AG04450 (cell line): Measurements from ENCODE around the gene ATG2A. TPM values are rescaled to one million over a fixed set of nuclear protein-coding genes. Genes with fewer than 3 reads are reported as not detected.

ENCODE experiments used
- CTCF ChIA-PET: fragments of 300-600, 350-600 bp; formaldehyde crosslinking; extraction: SDS; loops from one replicate; lab custom pipeline; 2022; ENCODE audit warnings: antibody characterized with exemption, inconsistent platforms; lab: Charles Lee
- POLR2A ChIA-PET: fragments of 350-600 bp; formaldehyde crosslinking; extraction: SDS; loops from one replicate; lab custom pipeline; 2021; ENCODE audit warnings: antibody characterized with exemption, inconsistent platforms; lab: Yijun Ruan, JAX
- DNase-seq: peaks from one replicate; pipeline ENCODE4 v3.0.0-alpha.2; 2011; ENCODE audit warnings: low read depth, low spot score
- H3K27ac ChIP-seq: one replicate; pipeline ENCODE4 v1.5.1; 2012; ENCODE audit warnings: low read depth, low read length, control low read depth
- H3K27me3 ChIP-seq: one replicate; pipeline ENCODE4 v1.6.0; 2012; ENCODE audit warnings: low read length; ENCODE audit not compliant: control insufficient read depth, insufficient read depth
- H3K4me3 ChIP-seq: 2 replicates; pipeline ENCODE4 v1.5.1; 2011; ENCODE audit warnings: mild to moderate bottlenecking, low read depth, low read length, control low read depth
- H3K9me3 ChIP-seq: 2 replicates; pipeline ENCODE4 v1.5.1; 2012; ENCODE audit warnings: low read length; ENCODE audit not compliant: control insufficient read depth, insufficient read depth
- CTCF ChIP-seq: IDR thresholded peaks from 2 replicates; pipeline ENCODE4 v1.5.1; 2011; ENCODE audit warnings: low read depth, low read length, control low read depth, inconsistent platforms
- polyA plus RNA-seq: library from polyadenylated mRNA; depleted of rRNA; stranded (reverse); fragments of >200 nt; gene quantifications from 2 replicates; pipeline ENCODE4 v1.2.3, GENCODE V29; 2011

The ATG2A gene
- polyA plus RNA-seq, 1 experiment, result 3.7 TPM

GRCh38 chr11:64850979-64851567 is 65.9 kb downstream of the ATG2A start:
- Histone ChIP-seq H3K4me3 (no peak overlapping the region), H3K27ac (peak overlapping the region; percentile 11), H3K9me3 (peaks cover 6% of the 10 kb centered on the region; the same call in 1 of the 2 replicates), H3K27me3 (no peaks in the 10 kb centered on the region)
- DNase-seq, result no peak
- ChIA-PET CTCF (interaction anchor here (0.9 to 8.3 kb wide), 3 partner anchors 18 to 37 kb away, joined by 3 to 86 read pairs (median 3); no protein-coding TSS in a partner anchor), POLR2A (interaction anchor here (0.5 to 1.5 kb wide), 5 partner anchors 13 to 44 kb away, joined by 3 to 9 read pairs (median 6); no protein-coding TSS in a partner anchor)
- no peak for TF ChIP-seq CTCF

GRCh38 chr11:64849598-64850356 is 67.2 kb downstream of the ATG2A start:
- Histone ChIP-seq H3K4me3 (no peak overlapping the region), H3K27ac (no peak overlapping the region), H3K27me3 (no peaks in the 10 kb centered on the region), H3K9me3 (peaks cover 6% of the 10 kb centered on the region; the same call in 1 of the 2 replicates)
- no peak for DNase-seq
- ChIA-PET CTCF (interaction anchor here (0.5 to 8.3 kb wide), 10 partner anchors 15 to 609 kb away, joined by 3 to 86 read pairs (median 6); partner anchors contain the start of genes ARL2, EHD1 and FKBP2), POLR2A (interaction anchor here (0.5 to 1.4 kb wide), 5 partner anchors 12 to 463 kb away, joined by 3 to 9 read pairs (median 5); no protein-coding TSS in a partner anchor)
- TF ChIP-seq CTCF, result peak; percentile 27

- ChIA-PET POLR2A (interaction anchor here (0.5 to 1.4 kb wide), 3 partner anchors 12 to 28 kb away, joined by 3 to 5 read pairs (median 3); no protein-coding TSS in a partner anchor), CTCF (interaction anchor here (0.6 to 8.3 kb wide), 11 partner anchors 12 to 261 kb away, joined by 3 to 86 read pairs (median 5); partner anchors contain the start of genes ARL2 and EHD1)
- H3K27ac ChIP-seq, result no peak overlapping the region
- no peaks in the 10 kb centered on the region for H3K27me3 ChIP-seq
- no peak overlapping the region for H3K4me3 ChIP-seq
- no peak for DNase-seq
- no peak for TF ChIP-seq CTCF
- no peaks in the 10 kb centered on the region; the same call in 1 of the 2 replicates for H3K9me3 ChIP-seq
Measured at GRCh38 chr11:64848826-64849597, 68.0 kb downstream of the ATG2A start.

- Histone ChIP-seq H3K27me3 (no peaks in the 10 kb centered on the region), H3K9me3 (no peaks in the 10 kb centered on the region), H3K27ac (no peak overlapping the region), H3K4me3 (no peak overlapping the region)
- TF ChIP-seq CTCF, result no peak
- CTCF ChIA-PET, result interaction anchor here (0.6 to 8.3 kb wide), 14 partner anchors 13 to 262 kb away, joined by 3 to 86 read pairs (median 5); partner anchors contain the start of gene BATF2
- POLR2A ChIA-PET, result interaction anchor here (0.9 to 1.4 kb wide), 4 partner anchors 20 to 166 kb away, joined by 3 to 5 read pairs (median 4); partner anchors contain the start of gene ARL2
- no peak for DNase-seq
Measured at GRCh38 chr11:64848214-64848825, 68.7 kb downstream of the ATG2A start.
